Endodermal cell (in vitro differentiated cells): ENCODE results near the gene ROR2. TPM values are rescaled to one million over a fixed set of nuclear protein-coding genes. Genes with fewer than 3 reads are reported as not detected.
"Not testable (repeated sequence)": the region's sequence is repeated elsewhere in the genome, so short reads cannot be mapped to it uniquely, and the experiment has no call there.

ENCODE experiments used
- DNase-seq: peaks from one replicate; pipeline ENCODE4 v3.0.0-alpha.2; 2017
- H3K27ac ChIP-seq: 2 replicates; pipeline ENCODE4 v1.5.1; 2013; ENCODE audit warnings: mild to moderate bottlenecking, low read depth, low read length, moderate library complexity
- H3K27me3 ChIP-seq: 2 replicates; pipeline ENCODE4 v1.6.1; 2013; ENCODE audit warnings: mild to moderate bottlenecking, low read length, moderate library complexity; ENCODE audit not compliant: insufficient read depth, control insufficient read depth, poor library complexity, severe bottlenecking
- H3K36me3 ChIP-seq: 2 replicates; pipeline ENCODE4 v1.7.0; 2013; ENCODE audit warnings: mild to moderate bottlenecking, low read length, moderate library complexity; ENCODE audit not compliant: control insufficient read depth, insufficient read depth
- H3K4me1 ChIP-seq: one replicate; pipeline ENCODE4 v1.7.0; 2013; ENCODE audit warnings: low read length; ENCODE audit not compliant: control insufficient read depth, insufficient read depth
- H3K4me3 ChIP-seq: 2 replicates; pipeline ENCODE4 v1.5.1; 2013; ENCODE audit warnings: mild to moderate bottlenecking, low read length, moderate library complexity
- H3K9ac ChIP-seq: 2 replicates; pipeline ENCODE4 v1.6.1; 2013; ENCODE audit warnings: mild to moderate bottlenecking, low read length, moderate library complexity; ENCODE audit not compliant: poor library complexity, severe bottlenecking; ENCODE audit errors: extremely low read depth
- H3K9me3 ChIP-seq: 2 replicates; pipeline ENCODE4 v1.6.1; 2013; ENCODE audit warnings: mild to moderate bottlenecking, low read length, moderate library complexity; ENCODE audit not compliant: control insufficient read depth
- H3K27ac Mint-ChIP-seq: 2 replicates; pipeline ENCODE4 v1.8.0; 2020; ENCODE audit warnings: mixed read lengths
- H3K27me3 Mint-ChIP-seq: 2 replicates; pipeline ENCODE4 v1.8.0; 2021; ENCODE audit warnings: mild to moderate bottlenecking, mixed read lengths; ENCODE audit not compliant: insufficient read depth
- H3K36me3 Mint-ChIP-seq: 2 replicates; pipeline ENCODE4 v1.8.0; 2020; ENCODE audit warnings: low read depth, mixed read lengths
- H3K4me1 Mint-ChIP-seq: 2 replicates; pipeline ENCODE4 v1.8.0; 2020; ENCODE audit warnings: mixed read lengths
- H3K4me3 Mint-ChIP-seq: 2 replicates; pipeline ENCODE4 v1.8.0; 2020; ENCODE audit warnings: mild to moderate bottlenecking, moderate library complexity, mixed read lengths
- H3K9me3 Mint-ChIP-seq: 2 replicates; pipeline ENCODE4 v1.8.0; 2020; ENCODE audit warnings: mild to moderate bottlenecking, mixed read lengths
- CTCF ChIP-seq: fragments of 200-600 bp; sonication (generic); conservative IDR thresholded peaks from 2 replicates; pipeline ENCODE4 v1.5.0; 2021; ENCODE audit warnings: antibody characterized with exemption, mild to moderate bottlenecking
- WGBS, 2 experiments: methylation state at CpG; one replicate each; pipeline versions ENCODE4 v1.1.5 to v1.1.7; 2013; ENCODE audit warnings: missing lambda C conversion rate in 2 of 2, mixed read lengths in 1 of 2; ENCODE audit not compliant: insufficient coverage in 1 of 2, insufficient read length in 1 of 2; 5-methylcytosine and 5-hydroxymethylcytosine counted together
- total RNA-seq, 2 donors: library from RNA; stranded (reverse); fragmentation: NEBNext Ultra II Directional in 1 of 2; extraction: Animal tissue kit (Norgen Biotek cat#: 25700) in 1 of 2; gene quantifications; 2 replicates in 1 of 2; 3 replicates in 1 of 2; pipeline ENCODE4 v1.2.1, GENCODE V29; 2021

ROR2 gene
- total RNA-seq, 2 donors from 2014 or later, result 104 to 160 TPM

- WGBS, 2 experiments, result 93 to 98% methylated on average over 4 to 5 of the region's 5 CpGs
Measured at GRCh38 chr9:91518462-91518861, 431.6 kb downstream of the ROR2 start.

DNA sequence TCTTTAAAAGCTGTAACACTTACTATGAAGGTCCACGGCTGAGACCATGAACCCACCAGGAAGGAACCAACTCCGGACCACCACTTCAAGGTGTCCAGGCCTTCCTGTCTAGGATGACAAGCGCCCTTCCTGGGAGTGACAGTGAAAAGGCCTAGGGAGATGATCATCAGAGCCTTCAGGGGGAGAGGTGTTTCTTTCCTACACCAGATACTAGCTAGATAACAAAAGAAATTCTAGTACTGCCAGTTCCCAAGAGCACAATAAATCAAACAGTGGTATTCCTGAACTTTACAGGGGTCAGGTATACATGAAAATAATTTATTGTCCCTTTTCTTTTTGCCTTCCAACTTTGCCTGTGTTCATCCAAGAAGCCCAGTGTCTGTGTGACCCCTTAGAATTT, 432.2 kb downstream of the ROR2 start:
- no peak overlapping the region for H3K4me3 Mint-ChIP-seq
- H3K9me3 Mint-ChIP-seq, result peaks cover 13% of the 10 kb centered on the region
- peaks cover 2% of the 10 kb centered on the region for H3K36me3 Mint-ChIP-seq
- Histone ChIP-seq H3K36me3 (no peaks in the 10 kb centered on the region), H3K9ac (no peak overlapping the region), H3K4me3 (no peak overlapping the region), H3K9me3 (no peaks in the 10 kb centered on the region), H3K4me1 (no peaks in the 10 kb centered on the region), H3K27ac (no peak overlapping the region), H3K27me3 (no peaks in the 10 kb centered on the region)
- TF ChIP-seq CTCF, result no peak
- H3K27ac Mint-ChIP-seq, result no peak overlapping the region
- no peaks in the 10 kb centered on the region for H3K27me3 Mint-ChIP-seq
- peaks cover 9% of the 10 kb centered on the region for H3K4me1 Mint-ChIP-seq
- DNase-seq, result no peak
- WGBS, 2 experiments, result 89 to 100% methylated on average over 1 to 3 of the region's 3 CpGs

More at GRCh38 chr9:91518462-91518861, 431.6 kb downstream of the ROR2 start:
- H3K4me1 ChIP-seq, result no peaks in the 10 kb centered on the region
- no peak overlapping the region for H3K9ac ChIP-seq
- Mint-ChIP-seq H3K27me3 (no peaks in the 10 kb centered on the region), H3K4me1 (peaks cover 9% of the 10 kb centered on the region), H3K27ac (no peak overlapping the region), H3K9me3 (peaks cover 11% of the 10 kb centered on the region), H3K4me3 (no peak overlapping the region), H3K36me3 (peaks cover 2% of the 10 kb centered on the region)
- no peaks in the 10 kb centered on the region for H3K9me3 ChIP-seq
- H3K4me3 ChIP-seq, result no peak overlapping the region
- H3K36me3 ChIP-seq, result no peaks in the 10 kb centered on the region
- no peak overlapping the region for H3K27ac ChIP-seq
- no peak for DNase-seq
- TF ChIP-seq CTCF, result no peak
- no peaks in the 10 kb centered on the region for H3K27me3 ChIP-seq

DNA sequence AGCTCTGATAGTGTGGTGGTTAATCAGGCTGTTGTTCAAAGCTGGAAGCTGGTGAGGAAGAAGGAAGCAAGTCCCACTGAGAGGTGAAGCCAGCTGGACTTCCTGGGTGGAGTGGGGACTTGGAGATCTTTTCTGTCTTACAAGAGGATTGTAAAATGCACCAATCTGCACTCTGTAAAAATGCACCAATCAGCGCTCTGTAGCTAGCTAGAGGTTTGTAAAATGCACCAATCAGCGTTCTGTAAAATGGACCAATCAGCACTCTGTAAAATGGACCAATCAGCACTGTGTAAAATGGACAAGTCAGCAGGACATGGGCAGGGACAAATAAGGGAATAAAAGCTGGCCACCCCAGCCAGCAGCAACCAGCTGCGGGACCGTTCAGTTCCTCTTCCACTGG, 432.7 kb downstream of the ROR2 start:
- not testable (repeated sequence) for H3K9ac ChIP-seq, H3K4me3 ChIP-seq, H3K27ac Mint-ChIP-seq, H3K4me1 Mint-ChIP-seq, H3K36me3 ChIP-seq, H3K4me3 Mint-ChIP-seq, H3K9me3 ChIP-seq, H3K27me3 ChIP-seq, H3K27ac ChIP-seq, H3K27me3 Mint-ChIP-seq, H3K36me3 Mint-ChIP-seq, DNase-seq, H3K4me1 ChIP-seq
- WGBS, 2 experiments, result 89 to 93% methylated on average over 3 to 4 of the region's 4 CpGs
- peaks cover 18% of the 10 kb centered on the region for H3K9me3 Mint-ChIP-seq

DNA sequence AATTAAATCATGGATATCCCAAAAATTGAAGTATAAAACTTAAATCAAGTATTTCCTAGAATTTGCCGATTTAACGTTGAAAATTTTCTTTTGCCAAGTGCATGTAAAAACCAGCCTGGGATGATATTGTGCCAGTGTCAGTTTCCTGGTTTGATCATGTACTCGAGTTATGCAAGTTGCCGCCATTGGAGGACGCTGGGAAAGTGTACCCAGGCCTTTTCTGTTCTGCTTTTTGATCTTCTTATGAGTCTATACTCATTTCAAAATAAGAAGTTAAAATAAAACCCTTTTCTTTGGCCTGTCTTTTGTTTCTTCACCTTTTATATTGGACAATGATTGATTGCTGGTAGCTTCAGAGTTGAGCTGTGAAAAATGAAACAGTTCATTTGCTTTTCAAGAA, 433.3 kb downstream of the ROR2 start:
- 92 to 100% methylated on average over 2 to 5 of the region's 5 CpGs for WGBS, 2 experiments
- no peak overlapping the region for H3K27ac Mint-ChIP-seq
- no peak overlapping the region for H3K27ac ChIP-seq
- no peak overlapping the region for H3K4me3 ChIP-seq
- no peaks in the 10 kb centered on the region for H3K27me3 Mint-ChIP-seq
- no peak for TF ChIP-seq CTCF
- H3K9me3 ChIP-seq, result peaks cover 7% of the 10 kb centered on the region
- no peaks in the 10 kb centered on the region for H3K4me1 ChIP-seq
- H3K4me3 Mint-ChIP-seq, result no peak overlapping the region
- no peaks in the 10 kb centered on the region for H3K36me3 ChIP-seq
- no peak overlapping the region for H3K9ac ChIP-seq
- H3K4me1 Mint-ChIP-seq, result peaks cover 9% of the 10 kb centered on the region
- H3K27me3 ChIP-seq, result no peaks in the 10 kb centered on the region
- no peak for DNase-seq
- H3K9me3 Mint-ChIP-seq, result peaks cover 23% of the 10 kb centered on the region
- H3K36me3 Mint-ChIP-seq, result peaks cover 2% of the 10 kb centered on the region
